Head of caudate nucleus (tissue), 42 donors: ENCODE measurements around the gene CNTN4.
A peak's percentile ranks its signal among the peaks of the same experiment; 100 is the strongest.

ENCODE experiments used
- DNase-seq, 42 donors: peaks; one replicate each; pipeline versions ENCODE4 v3.0.0 to v3.0.0-alpha.2; 2020 to 2021; ENCODE audit warnings: mixed read lengths in 7 of 42
- intact Hi-C: fragments of 100-400 bp; cut with DNase I; formaldehyde crosslinking; loops from one replicate; pipeline ENCODE4 v1.15.0; 2022

Gene CNTN4

GRCh38 chr3:2628117-2628516 is 529.5 kb downstream of the CNTN4 start:
- DNase-seq = no peak
- intact Hi-C loops = no loop called here

GRCh38 chr3:2635511-2635910 is 536.8 kb downstream of the CNTN4 start:
- intact Hi-C loops = no loop called here
- DNase-seq = no peak

- intact Hi-C loops = no loop called here
- DNase-seq = no peak
Observed at GRCh38 chr3:2643606-2644005, 544.9 kb downstream of the CNTN4 start.

- intact Hi-C loops = no loop called here
- DNase-seq = no peak
Observed at GRCh38 chr3:2645001-2645400, 546.3 kb downstream of the CNTN4 start.

GRCh38 chr3:2650746-2651145 is 552.1 kb downstream of the CNTN4 start:
- intact Hi-C loops = no loop called here
- no peak for DNase-seq

GRCh38 chr3:2652386-2652785 is 553.7 kb downstream of the CNTN4 start:
- intact Hi-C loops = no loop called here
- no peak for DNase-seq

GRCh38 chr3:2653706-2654105 is 555.0 kb downstream of the CNTN4 start:
- intact Hi-C loops = no loop called here
- DNase-seq = no peak

GRCh38 chr3:2655229-2655701 is 556.6 kb downstream of the CNTN4 start:
- intact Hi-C loops = no loop called here
- DNase-seq = no peak

GRCh38 chr3:2656806-2657777 is 558.4 kb downstream of the CNTN4 start:
- intact Hi-C loops = no loop called here
- DNase-seq = no peak

- intact Hi-C loops = no loop called here
- DNase-seq = no peak
Observed at GRCh38 chr3:2657971-2658370, 559.3 kb downstream of the CNTN4 start.

- DNase-seq = no peak
- intact Hi-C loops = no loop called here
Observed at GRCh38 chr3:2659896-2660295, 561.2 kb downstream of the CNTN4 start.

- no peak for DNase-seq
- intact Hi-C loops = no loop called here
Observed at GRCh38 chr3:2661078-2661477, 562.4 kb downstream of the CNTN4 start.

GRCh38 chr3:2677501-2677900 is 578.8 kb downstream of the CNTN4 start:
- DNase-seq = no peak
- intact Hi-C loops = no loop called here

- no peak for DNase-seq
- intact Hi-C loops = no loop called here
Observed at GRCh38 chr3:2680236-2680635, 581.6 kb downstream of the CNTN4 start.

GRCh38 chr3:2684046-2684445 is 585.4 kb downstream of the CNTN4 start:
- intact Hi-C loops = no loop called here
- DNase-seq = no peak

- no peak for DNase-seq
- intact Hi-C loops = no loop called here
Observed at GRCh38 chr3:2686816-2687502, 588.3 kb downstream of the CNTN4 start.

- peak in 7 of 42 donors; percentile 2 to 60 (median 10) for DNase-seq
- intact Hi-C loops = no loop called here
Observed at GRCh38 chr3:2697589-2697988, 598.9 kb downstream of the CNTN4 start.

- DNase-seq = no peak
- intact Hi-C loops = no loop called here
Observed at GRCh38 chr3:2701471-2701870, 602.8 kb downstream of the CNTN4 start.

GRCh38 chr3:2706144-2706835 is 607.6 kb downstream of the CNTN4 start:
- intact Hi-C loops = no loop called here
- DNase-seq = no peak

- intact Hi-C loops = no loop called here
- no peak for DNase-seq
Observed at GRCh38 chr3:2706836-2707210, 608.2 kb downstream of the CNTN4 start.
